ENCODE measurements around the gene WDR36.

DNA sequence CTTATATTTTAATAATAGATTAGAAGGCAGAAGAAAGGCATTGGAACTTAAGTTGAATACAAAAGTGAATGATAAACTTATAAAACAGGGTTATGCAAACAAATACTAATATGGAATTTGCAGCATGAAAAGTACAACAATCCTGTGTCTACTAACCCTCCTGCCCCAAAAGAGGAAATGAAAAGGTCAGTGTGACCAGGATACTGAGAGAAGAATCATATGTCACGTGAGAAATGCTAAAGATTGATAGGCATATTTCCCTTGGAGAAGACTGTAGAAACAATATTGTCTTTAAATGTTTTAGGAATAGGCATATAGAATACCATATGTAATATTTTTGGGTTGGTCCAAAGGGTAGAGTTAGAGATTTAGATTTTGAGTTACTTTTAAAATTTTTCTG lies 3.8 kb downstream of the WDR36 start:
- TF ChIP-seq, protein P1, sequence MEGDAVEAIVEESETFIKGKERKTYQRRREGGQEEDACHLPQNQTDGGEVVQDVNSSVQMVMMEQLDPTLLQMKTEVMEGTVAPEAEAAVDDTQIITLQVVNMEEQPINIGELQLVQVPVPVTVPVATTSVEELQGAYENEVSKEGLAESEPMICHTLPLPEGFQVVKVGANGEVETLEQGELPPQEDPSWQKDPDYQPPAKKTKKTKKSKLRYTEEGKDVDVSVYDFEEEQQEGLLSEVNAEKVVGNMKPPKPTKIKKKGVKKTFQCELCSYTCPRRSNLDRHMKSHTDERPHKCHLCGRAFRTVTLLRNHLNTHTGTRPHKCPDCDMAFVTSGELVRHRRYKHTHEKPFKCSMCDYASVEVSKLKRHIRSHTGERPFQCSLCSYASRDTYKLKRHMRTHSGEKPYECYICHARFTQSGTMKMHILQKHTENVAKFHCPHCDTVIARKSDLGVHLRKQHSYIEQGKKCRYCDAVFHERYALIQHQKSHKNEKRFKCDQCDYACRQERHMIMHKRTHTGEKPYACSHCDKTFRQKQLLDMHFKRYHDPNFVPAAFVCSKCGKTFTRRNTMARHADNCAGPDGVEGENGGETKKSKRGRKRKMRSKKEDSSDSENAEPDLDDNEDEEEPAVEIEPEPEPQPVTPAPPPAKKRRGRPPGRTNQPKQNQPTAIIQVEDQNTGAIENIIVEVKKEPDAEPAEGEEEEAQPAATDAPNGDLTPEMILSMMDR (IDR thresholded peaks at IDR 0.05), result no peak
- no peak for TF ChIP-seq POLR2A (IDR thresholded peaks at IDR 0.05)

All from body of pancreas (tissue), 4 donors.